Heart left ventricle (tissue), 13 donors: ENCODE data around the gene ERAS.
"Not testable (repeated sequence)": the region's sequence is repeated elsewhere in the genome, so short reads cannot be mapped to it uniquely, and the experiment has no call there.

Experiments used
- POLR2A ChIP-seq, 2 donors: fragments of 450-650 bp; IDR thresholded peaks; one replicate each; pipeline ENCODE4 v1.6.1; 2017; ENCODE audit warnings: antibody characterized with exemption in 2 of 2, mild to moderate bottlenecking in 2 of 2, moderate library complexity in 2 of 2
- TF ChIP-seq, protein P1 (sequence below), 12 donors: fragments of 200-600 bp; sonication (generic) in 4 of 12; IDR thresholded peaks; one replicate each; pipeline versions ENCODE4 v1.5.0 to v1.8.0; 2018 to 2022; ENCODE audit warnings: antibody characterized with exemption in 12 of 12, mild to moderate bottlenecking in 5 of 12
- donor health status: ischemic (EF 13 %, LVEDD 7.1; RV severe dilation, severe dysfunction).
- donor health status: DM: no; HTN: yes; CAD: no.
- donor health status: DM: no; HTN: no; CAD: no.
- donor health status: ischemic (EF 25% LVEDD 6.9; RV normal size, moderate dysfunction).
- donor health status: ischemic (EF 25% LVEDD 5.7; RV mildly dilated, moderate dysfunction).
- donor health status: ischemic (EF 35%, LVEDD 5.7; RV mildly dilated, moderate dysfunction).
- donor health status: nonischemic (EF 11% LVEDD 7.7; RV severe dilation, severe dysfunction).
- donor health status: DM: yes; HTN: yes; CAD: no.
- donor health status: PGD.
- donor health status: ischemic (EF 29% LVEDD 5.4; RV normal size, mild dysfunction).
- donor health status: nonischemic (EF 23%, LVEDD 6.1; RV moderate dilation, normal function).

DNA sequence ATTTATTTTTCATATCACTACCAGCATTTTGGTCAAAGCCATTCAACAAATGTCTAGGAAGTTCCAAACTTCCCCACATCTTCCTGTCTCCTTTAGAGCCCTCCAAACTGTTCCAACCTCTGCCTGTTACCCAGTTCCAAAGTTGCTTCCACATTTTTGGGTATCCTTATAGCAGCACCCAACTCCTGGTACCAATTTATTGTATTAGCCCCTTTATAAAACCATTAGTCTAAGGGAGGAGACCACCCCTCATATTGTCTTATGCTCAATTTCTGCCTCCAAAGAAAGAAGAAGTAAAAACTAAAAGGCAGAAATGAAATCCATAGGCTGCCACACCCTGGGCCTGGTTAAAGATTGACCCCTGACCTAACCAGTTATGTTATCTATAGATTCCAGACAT is 27.2 kb downstream of the ERAS start:
- TF ChIP-seq, protein P1, sequence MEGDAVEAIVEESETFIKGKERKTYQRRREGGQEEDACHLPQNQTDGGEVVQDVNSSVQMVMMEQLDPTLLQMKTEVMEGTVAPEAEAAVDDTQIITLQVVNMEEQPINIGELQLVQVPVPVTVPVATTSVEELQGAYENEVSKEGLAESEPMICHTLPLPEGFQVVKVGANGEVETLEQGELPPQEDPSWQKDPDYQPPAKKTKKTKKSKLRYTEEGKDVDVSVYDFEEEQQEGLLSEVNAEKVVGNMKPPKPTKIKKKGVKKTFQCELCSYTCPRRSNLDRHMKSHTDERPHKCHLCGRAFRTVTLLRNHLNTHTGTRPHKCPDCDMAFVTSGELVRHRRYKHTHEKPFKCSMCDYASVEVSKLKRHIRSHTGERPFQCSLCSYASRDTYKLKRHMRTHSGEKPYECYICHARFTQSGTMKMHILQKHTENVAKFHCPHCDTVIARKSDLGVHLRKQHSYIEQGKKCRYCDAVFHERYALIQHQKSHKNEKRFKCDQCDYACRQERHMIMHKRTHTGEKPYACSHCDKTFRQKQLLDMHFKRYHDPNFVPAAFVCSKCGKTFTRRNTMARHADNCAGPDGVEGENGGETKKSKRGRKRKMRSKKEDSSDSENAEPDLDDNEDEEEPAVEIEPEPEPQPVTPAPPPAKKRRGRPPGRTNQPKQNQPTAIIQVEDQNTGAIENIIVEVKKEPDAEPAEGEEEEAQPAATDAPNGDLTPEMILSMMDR (IDR thresholded peaks at IDR 0.05), result not testable (repeated sequence)
- TF ChIP-seq POLR2A (IDR thresholded peaks at IDR 0.05), result not testable (repeated sequence)
